GM19193 (cell line): ENCODE data around the gene ANKHD1.

Experiments used
- POLR2A ChIP-seq: IDR thresholded peaks from 4 replicates; pipeline ENCODE4 v1.6.1; 2011; ENCODE audit not compliant: insufficient read depth, insufficient read length; ENCODE audit errors: extremely low read depth

ANKHD1 gene

GRCh38 chr5:140569197-140569596 is 167.6 kb downstream of the ANKHD1 start:
- TF ChIP-seq POLR2A: peak; percentile 3

- TF ChIP-seq POLR2A: no peak
Measured at GRCh38 chr5:140570058-140570457, 168.4 kb downstream of the ANKHD1 start.

- TF ChIP-seq POLR2A: no peak
Measured at GRCh38 chr5:140570488-140570887, 168.9 kb downstream of the ANKHD1 start.

- TF ChIP-seq POLR2A: no peak
Measured at GRCh38 chr5:140571105-140571504, 169.5 kb downstream of the ANKHD1 start.

- TF ChIP-seq POLR2A: no peak
Measured at GRCh38 chr5:140573683-140574082, 172.1 kb downstream of the ANKHD1 start.

GRCh38 chr5:140574165-140574564 is 172.5 kb downstream of the ANKHD1 start:
- TF ChIP-seq POLR2A: no peak

- no peak for TF ChIP-seq POLR2A
Measured at GRCh38 chr5:140575309-140575708, 173.7 kb downstream of the ANKHD1 start.

- TF ChIP-seq POLR2A: no peak
Measured at GRCh38 chr5:140576776-140577201, 175.2 kb downstream of the ANKHD1 start.

GRCh38 chr5:140587495-140587894 is 185.9 kb downstream of the ANKHD1 start:
- no peak for TF ChIP-seq POLR2A

GRCh38 chr5:140588311-140589070 is 186.9 kb downstream of the ANKHD1 start:
- no peak for TF ChIP-seq POLR2A
